ENCODE results near the gene GMDS. TPM values are rescaled to one million over a fixed set of nuclear protein-coding genes. Genes with fewer than 3 reads are reported as not detected.

GMDS gene
- total RNA-seq = 30.1 and 33.7 TPM in 2 replicates

DNA sequence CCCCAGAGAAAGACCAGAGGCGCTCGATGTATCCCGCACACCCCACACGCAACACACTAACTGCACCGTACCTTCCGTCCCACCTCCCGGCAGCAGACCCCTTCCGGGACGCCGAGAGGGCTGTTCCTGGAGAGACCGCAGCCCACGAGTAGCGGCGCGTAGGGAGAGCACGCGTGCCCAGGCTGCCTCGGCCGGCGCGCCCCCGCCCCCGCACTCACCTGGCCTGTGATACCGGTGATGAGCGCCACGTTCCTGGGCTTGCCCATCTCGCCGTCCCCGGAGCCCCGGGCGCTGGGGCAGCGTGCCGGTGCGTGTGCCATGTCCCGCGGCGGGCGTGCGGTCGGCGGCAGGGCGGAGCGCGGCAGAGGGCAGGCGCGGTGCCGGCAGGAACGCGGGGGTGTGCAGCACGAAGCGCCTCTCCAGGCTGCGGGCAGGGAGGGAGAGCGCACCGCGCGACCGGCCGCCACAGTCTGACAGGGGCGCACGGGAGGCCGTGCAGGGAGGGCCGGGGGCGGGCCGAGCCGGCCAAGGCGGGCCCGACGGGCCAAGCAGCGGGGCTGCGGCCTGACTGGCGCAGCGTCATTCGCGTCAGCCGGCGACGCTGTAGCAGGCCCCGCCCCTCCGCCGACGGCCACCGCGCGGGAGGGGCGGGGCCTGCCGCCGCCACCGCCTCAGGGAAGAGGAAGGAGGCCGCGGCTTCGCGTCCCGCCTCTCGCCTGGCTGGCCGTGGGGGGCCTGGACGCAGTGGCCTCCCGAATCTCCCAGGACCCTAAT is at the start of gene GMDS:
TSS of gene GMDS (minus strand) at position 503 of the 774 bp plus-strand sequence.
- ChIA-PET CTCF (no interaction called here), POLR2A (no interaction called here)
- peaks cover 32% of the 10 kb centered on the region for H3K4me1 Mint-ChIP-seq
- peaks cover 12% of the 10 kb centered on the region for H3K36me3 Mint-ChIP-seq (ENCODE audit: low read depth)
- no peaks in the 10 kb centered on the region for H3K27me3 Mint-ChIP-seq
- TF ChIP-seq, protein P1, sequence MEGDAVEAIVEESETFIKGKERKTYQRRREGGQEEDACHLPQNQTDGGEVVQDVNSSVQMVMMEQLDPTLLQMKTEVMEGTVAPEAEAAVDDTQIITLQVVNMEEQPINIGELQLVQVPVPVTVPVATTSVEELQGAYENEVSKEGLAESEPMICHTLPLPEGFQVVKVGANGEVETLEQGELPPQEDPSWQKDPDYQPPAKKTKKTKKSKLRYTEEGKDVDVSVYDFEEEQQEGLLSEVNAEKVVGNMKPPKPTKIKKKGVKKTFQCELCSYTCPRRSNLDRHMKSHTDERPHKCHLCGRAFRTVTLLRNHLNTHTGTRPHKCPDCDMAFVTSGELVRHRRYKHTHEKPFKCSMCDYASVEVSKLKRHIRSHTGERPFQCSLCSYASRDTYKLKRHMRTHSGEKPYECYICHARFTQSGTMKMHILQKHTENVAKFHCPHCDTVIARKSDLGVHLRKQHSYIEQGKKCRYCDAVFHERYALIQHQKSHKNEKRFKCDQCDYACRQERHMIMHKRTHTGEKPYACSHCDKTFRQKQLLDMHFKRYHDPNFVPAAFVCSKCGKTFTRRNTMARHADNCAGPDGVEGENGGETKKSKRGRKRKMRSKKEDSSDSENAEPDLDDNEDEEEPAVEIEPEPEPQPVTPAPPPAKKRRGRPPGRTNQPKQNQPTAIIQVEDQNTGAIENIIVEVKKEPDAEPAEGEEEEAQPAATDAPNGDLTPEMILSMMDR (IDR thresholded peaks at IDR 0.05) = no peak
- peak within 1 kb of the TSS; percentile 89 for H3K27ac Mint-ChIP-seq
- no peaks in the 10 kb centered on the region for H3K9me3 Mint-ChIP-seq
- peak; percentile 96 for ATAC-seq (ENCODE audit: low read depth)
- intact Hi-C loops (cut with micrococcal nuclease) = loop anchor here (1.0 to 2.0 kb wide), 3 partner anchors 488 to 634 kb away; partner anchors contain the start of gene WRNIP1
- DNase-seq = peak; percentile 83
- H3K4me3 Mint-ChIP-seq = peak within 1 kb of the TSS; percentile 93

DNA sequence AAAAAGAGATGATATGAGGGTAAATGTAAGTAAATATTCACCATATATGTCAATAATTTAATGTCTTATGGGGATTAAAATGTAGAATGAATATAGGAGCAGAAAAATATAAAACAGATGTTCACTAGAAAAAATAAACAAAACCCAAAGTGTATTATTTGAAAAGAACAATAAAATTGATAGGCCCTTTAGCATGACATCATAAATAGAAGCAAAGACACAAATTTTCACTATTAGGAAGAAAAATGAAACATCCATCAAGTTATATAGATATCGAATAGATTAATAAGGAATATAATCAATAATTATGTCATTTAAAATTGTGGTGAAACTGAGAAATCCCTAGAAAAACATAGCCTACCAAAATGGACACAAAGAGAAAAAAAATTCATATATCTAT is 40.1 kb upstream of the GMDS start:
- Mint-ChIP-seq H3K36me3 (ENCODE audit: low read depth) (peaks cover 46% of the 10 kb centered on the region), H3K9me3 (peaks cover 37% of the 10 kb centered on the region), H3K27ac (no peak overlapping the region), H3K4me3 (no peak overlapping the region), H3K4me1 (no peaks in the 10 kb centered on the region), H3K27me3 (no peaks in the 10 kb centered on the region)
- POLR2A ChIA-PET = no interaction called here
- ATAC-seq (ENCODE audit: low read depth) = no peak
- TF ChIP-seq, protein P1 (IDR thresholded peaks at IDR 0.05) = no peak
- intact Hi-C loops (cut with micrococcal nuclease) = no loop called here
- CTCF ChIA-PET = no interaction called here
- DNase-seq = no peak

DNA sequence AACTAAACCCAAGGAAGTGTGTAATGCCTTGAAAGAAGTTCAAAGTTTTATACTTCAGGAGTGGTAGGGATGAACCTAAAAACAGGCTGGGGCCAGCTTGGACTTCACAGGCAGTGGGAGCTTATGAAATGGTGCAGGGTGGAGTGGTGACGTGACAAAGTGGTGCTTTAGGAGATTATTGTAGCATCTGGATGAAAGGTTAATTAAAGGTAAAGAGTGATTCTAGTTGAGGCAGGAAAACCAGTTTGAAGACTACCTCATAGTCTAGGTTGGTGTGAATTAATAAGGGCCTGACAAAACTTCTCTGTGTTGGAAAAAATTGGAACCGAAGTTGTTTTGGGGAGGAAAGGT is 30.5 kb upstream of the GMDS start:
- intact Hi-C loops (cut with micrococcal nuclease) = no loop called here
- DNase-seq (no peak), ATAC-seq (ENCODE audit: low read depth) (no peak)
- TF ChIP-seq, protein P1 (IDR thresholded peaks at IDR 0.05) = no peak
- ChIA-PET CTCF (no interaction called here), POLR2A (no interaction called here)
- no peak overlapping the region for H3K4me3 Mint-ChIP-seq
- H3K4me1 Mint-ChIP-seq = no peaks in the 10 kb centered on the region
- H3K36me3 Mint-ChIP-seq (ENCODE audit: low read depth) = peaks cover 70% of the 10 kb centered on the region
- H3K27me3 Mint-ChIP-seq = no peaks in the 10 kb centered on the region
- H3K9me3 Mint-ChIP-seq = peaks cover 17% of the 10 kb centered on the region
- no peak overlapping the region for H3K27ac Mint-ChIP-seq

DNA sequence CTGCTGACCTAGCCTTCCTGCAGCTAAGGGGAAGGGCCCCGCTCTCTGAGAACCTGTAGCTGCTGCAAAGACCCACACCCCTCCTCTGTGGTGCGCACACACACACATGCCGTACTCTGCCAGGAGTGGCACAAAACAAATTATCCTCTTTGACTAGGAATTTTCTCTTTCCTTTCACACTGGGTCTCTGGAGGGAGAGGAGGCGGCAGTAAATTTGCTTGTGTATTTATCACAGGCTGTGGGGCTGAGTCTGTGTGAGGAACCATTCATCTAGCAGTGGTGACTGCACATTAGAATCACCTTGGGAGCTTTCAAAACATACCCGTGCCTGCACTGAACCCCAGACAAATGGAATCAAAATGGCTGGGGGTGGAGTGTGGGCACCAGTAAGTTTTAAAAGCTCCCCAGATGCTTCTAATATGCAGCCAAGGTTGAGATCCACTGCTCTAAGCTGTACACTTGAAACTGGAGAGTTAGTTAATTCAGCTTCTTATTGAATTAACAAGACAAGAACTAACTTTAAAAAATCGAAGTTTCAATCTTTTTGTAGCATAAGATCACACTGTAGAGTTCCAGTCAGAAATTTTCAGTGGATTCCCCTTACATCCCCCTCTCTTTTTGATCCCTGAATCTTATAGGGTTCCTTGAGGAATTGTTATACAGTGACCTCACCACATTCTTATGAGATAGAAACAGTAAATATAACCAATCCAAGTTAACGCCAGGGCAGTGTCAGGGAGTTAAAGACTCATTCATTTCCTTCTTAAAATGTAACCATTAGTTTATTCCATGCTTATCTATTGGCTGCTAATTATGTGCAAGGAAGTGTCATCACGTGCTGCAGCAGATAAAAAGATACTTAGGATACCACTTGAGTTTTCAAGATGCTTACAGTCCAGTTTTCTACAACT is 29.8 kb upstream of the GMDS start:
- Mint-ChIP-seq H3K9me3 (peaks cover 17% of the 10 kb centered on the region), H3K27ac (no peak overlapping the region), H3K4me3 (no peak overlapping the region), H3K4me1 (no peaks in the 10 kb centered on the region), H3K27me3 (no peaks in the 10 kb centered on the region), H3K36me3 (ENCODE audit: low read depth) (peaks cover 70% of the 10 kb centered on the region)
- POLR2A ChIA-PET = no interaction called here
- intact Hi-C loops (cut with micrococcal nuclease) = no loop called here
- TF ChIP-seq, protein P1 (IDR thresholded peaks at IDR 0.05) = no peak
- ATAC-seq (ENCODE audit: low read depth) = no peak
- CTCF ChIA-PET = no interaction called here
- DNase-seq = no peak

DNA sequence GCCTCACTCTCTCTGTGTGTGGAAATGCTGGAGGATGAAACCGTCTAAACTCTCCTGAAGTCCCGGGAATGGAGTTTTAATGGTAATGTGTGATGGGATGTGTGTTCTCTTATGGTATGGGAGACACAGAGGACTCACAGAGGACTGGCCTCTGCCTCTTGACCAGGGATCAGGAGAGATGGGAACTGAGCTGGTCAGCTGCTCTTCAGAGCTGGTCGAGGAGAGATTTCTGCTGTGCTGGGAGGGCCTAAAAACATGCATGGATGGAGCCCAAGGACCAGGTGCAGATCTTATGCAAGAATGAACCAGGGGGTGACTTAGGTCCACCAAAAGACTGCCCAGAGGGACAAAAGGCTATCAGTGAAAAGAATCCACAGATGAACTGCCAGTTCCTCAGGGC is 27.3 kb upstream of the GMDS start:
- ATAC-seq (ENCODE audit: low read depth) = no peak
- Mint-ChIP-seq H3K36me3 (ENCODE audit: low read depth) (peaks cover 65% of the 10 kb centered on the region), H3K27ac (no peak overlapping the region)

More for the DNA sequence above, 27.3 kb upstream of the GMDS start:
- Mint-ChIP-seq H3K4me3 (no peak overlapping the region), H3K9me3 (peaks cover 3% of the 10 kb centered on the region), H3K4me1 (no peaks in the 10 kb centered on the region), H3K27me3 (no peaks in the 10 kb centered on the region)
- no peak for DNase-seq
- TF ChIP-seq, protein P1 (IDR thresholded peaks at IDR 0.05) = no peak
- ChIA-PET CTCF (no interaction called here), POLR2A (no interaction called here)
- intact Hi-C loops (cut with micrococcal nuclease) = no loop called here
